GM10266 (cell line): ENCODE data around the gene EDC3.
A peak's percentile ranks its signal among the peaks of the same experiment; 100 is the strongest.

Experiments used
- DNase-seq: peaks from one replicate; pipeline ENCODE4 v3.0.0; 2012; ENCODE audit errors: extremely low spot score
- CTCF ChIP-seq: IDR thresholded peaks from 2 replicates; pipeline ENCODE4 v1.5.1; 2012; ENCODE audit warnings: mild to moderate bottlenecking, low read depth; ENCODE audit not compliant: control insufficient read depth, insufficient read depth; ENCODE audit errors: missing control alignments

EDC3 gene

GRCh38 chr15:74727727-74728126 lies 31.9 kb upstream of the EDC3 start:
- no peak for TF ChIP-seq CTCF
- no peak for DNase-seq

GRCh38 chr15:74726774-74727164 lies 30.9 kb upstream of the EDC3 start:
- TF ChIP-seq CTCF = no peak
- DNase-seq = no peak

DNA sequence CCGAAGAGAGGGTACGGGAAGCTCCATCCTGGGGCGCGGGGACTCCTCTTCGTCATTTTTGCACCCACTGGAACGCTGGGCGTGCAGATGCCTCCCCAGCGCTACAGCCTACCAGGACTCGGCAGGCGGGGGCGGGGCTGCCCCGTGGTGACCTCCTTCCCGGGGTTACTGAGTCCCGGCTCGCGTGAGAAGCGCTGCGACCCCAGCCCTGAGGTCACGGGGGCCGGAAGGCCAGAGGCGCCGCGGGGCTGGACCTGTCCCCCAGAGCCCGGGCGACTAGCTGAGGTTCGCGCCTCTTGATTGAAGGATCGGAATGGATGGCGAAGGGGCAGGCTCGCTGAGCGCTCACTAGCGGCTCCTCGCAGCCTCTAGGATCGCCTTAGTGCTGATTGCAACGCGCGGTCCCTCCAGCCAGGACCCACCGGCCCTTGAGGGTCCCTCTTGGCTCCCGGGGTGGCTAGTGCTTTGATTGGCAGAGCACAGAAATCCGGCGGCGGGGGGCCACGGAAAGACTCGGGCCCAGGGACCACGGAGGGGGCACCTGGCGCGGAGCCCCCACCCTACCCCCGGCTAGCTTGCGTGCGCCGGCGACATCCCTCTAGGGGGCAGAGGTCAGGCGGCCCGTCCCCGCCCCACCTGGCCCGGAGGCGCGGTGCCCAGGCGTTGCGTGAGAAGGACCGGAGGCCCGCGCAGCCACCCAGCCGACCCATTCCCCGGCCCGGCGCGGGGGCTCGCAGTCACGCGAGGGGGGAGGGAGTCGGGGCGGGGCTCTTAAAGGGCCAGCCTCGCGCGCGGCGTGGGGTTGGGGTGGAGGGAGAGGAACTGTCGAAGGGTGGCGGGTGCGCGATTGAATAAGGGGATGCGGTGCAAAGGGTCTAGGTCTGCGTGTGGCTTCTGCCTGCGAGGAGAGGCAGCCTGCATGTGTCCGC lies 30.3 kb upstream of the EDC3 start:
- peak; percentile 29 for TF ChIP-seq CTCF
- DNase-seq = peak; percentile 74

DNA sequence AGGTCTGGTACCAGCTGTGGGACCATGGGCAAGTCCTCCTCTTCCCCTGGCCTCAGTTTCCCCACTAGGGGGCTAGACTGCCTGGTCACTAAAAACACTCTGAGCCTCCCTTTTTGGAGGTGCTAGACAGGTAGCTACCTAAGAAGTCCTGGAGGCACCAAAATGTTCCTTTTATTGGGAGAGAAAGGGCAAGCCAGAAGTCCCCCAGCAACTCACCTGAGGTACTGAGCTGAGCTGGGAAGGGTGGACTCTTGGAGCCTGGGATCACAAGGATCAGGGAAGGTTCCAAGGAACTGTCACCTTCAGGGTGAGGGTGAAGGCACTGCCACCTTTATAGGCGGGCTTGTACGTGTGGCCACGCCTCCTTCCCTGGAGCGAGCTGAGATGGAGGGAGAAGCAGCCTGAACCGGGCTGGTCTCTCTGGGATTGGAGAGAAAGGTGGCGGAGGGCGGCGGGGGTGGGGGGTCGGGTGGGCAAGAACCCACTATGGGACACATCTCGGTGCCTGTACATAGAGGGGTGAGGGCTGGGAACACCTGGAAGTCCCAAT lies 29.5 kb upstream of the EDC3 start, which contains the start of gene CYP1A1:
TSS of gene CYP1A1 (minus strand) at position 304 of the 550 bp plus-strand sequence. CDS start 2,431 bp downstream, outside the sequence.
- no peak for TF ChIP-seq CTCF
- DNase-seq = peak; percentile 53

GRCh38 chr15:74724570-74725224 lies 28.9 kb upstream of the EDC3 start:
- TF ChIP-seq CTCF = no peak
- no peak for DNase-seq

DNA sequence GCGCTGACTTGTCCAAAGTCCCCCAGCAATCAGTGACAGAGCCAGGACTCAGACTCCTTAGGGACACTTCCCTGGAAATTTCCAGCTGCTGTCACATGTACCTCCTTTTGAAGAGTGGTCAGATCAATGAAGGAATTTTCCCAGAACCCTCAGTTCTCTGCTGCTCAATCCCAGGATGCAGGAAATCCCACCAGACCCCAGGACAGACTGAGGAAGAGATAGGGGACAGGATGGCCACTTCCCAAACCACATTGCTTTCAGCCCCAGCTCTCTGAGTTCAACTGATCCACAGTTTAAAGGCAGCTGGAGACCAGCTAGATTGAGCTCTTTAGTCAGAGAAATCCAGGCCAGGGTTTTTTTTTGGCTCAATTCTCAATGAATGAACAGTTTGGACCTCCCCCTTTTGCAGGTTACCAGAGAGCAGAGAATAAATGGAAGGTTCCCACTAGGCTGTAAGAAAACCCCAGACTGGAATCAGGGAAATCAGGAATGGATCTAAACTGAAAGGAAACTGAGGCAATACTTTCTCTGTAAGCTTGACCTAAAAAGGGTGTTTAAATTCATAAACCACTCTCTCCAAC lies 28.0 kb upstream of the EDC3 start:
- no peak for TF ChIP-seq CTCF
- DNase-seq = peak; percentile 65
